SU-DHL-6 (cell line): ENCODE results near the gene TRAK1.

ENCODE experiments used
- EZH2phosphoT487 ChIP-seq: fragments of 200-600 bp; sonication (generic), shearing (Covaris generic); conservative IDR thresholded peaks from 2 replicates; pipeline ENCODE4 v1.6.1; 2018; ENCODE audit warnings: mild to moderate bottlenecking, antibody characterized with exemption, low read length, moderate library complexity, mixed read lengths
- TF ChIP-seq, protein P1 (sequence below): fragments of 200-600 bp; sonication (generic); IDR thresholded peaks from one replicate; pipeline ENCODE4 v1.5.1; 2017; ENCODE audit warnings: antibody characterized with exemption, mild to moderate bottlenecking, low read length, moderate library complexity; ENCODE audit not compliant: insufficient read depth, poor library complexity, severe bottlenecking

DNA sequence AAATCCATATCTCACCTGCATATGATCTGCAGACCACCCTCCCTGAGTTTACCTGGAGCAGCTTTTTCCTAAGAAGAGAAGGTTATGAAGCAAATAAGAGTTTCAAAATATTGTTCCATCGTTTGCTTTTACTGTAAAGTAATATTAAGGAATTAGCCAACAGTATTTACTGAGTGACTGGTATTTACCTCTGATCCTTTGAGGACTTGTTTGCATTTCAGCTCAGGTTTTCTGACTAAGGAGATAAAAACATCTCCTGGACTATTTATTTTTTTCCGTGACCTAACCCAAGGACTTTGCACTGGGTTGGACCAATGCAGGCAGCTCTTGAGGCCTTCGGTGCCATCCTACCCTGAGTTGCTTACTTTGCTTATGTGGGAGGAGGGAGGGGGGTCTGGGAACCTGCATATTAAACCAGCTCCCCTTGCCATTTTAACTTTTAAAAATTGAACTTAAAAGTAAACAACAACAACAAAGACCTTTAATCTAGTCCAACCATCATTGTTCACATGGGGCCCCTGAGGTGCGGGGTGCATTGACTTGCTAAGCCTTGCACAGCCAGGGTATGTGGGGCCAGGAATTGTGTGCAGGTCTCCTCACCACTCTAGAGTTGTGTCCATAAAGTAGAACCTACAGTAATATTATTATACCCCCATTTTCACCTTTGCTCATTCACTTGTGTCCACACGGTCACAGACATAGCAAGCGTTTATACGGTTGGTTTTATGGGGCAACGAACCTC is 39.3 kb downstream of the TRAK1 start:
- TF ChIP-seq, protein P1, sequence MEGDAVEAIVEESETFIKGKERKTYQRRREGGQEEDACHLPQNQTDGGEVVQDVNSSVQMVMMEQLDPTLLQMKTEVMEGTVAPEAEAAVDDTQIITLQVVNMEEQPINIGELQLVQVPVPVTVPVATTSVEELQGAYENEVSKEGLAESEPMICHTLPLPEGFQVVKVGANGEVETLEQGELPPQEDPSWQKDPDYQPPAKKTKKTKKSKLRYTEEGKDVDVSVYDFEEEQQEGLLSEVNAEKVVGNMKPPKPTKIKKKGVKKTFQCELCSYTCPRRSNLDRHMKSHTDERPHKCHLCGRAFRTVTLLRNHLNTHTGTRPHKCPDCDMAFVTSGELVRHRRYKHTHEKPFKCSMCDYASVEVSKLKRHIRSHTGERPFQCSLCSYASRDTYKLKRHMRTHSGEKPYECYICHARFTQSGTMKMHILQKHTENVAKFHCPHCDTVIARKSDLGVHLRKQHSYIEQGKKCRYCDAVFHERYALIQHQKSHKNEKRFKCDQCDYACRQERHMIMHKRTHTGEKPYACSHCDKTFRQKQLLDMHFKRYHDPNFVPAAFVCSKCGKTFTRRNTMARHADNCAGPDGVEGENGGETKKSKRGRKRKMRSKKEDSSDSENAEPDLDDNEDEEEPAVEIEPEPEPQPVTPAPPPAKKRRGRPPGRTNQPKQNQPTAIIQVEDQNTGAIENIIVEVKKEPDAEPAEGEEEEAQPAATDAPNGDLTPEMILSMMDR: no peak
- TF ChIP-seq EZH2phosphoT487: no peak
